HG03280 (cell line): ENCODE measurements around the gene WWC1.
"Not testable (repeated sequence)": the region's sequence is repeated elsewhere in the genome, so short reads cannot be mapped to it uniquely, and the experiment has no call there.

Source experiments
- ATAC-seq: cut with Tn5 transposase; IDR thresholded peaks from one replicate; pipeline ENCODE4 v1.9.1; 2021; ENCODE audit warnings: mild to moderate bottlenecking, moderate library complexity; ENCODE audit not compliant: unreplicated experiment

The WWC1 gene

DNA sequence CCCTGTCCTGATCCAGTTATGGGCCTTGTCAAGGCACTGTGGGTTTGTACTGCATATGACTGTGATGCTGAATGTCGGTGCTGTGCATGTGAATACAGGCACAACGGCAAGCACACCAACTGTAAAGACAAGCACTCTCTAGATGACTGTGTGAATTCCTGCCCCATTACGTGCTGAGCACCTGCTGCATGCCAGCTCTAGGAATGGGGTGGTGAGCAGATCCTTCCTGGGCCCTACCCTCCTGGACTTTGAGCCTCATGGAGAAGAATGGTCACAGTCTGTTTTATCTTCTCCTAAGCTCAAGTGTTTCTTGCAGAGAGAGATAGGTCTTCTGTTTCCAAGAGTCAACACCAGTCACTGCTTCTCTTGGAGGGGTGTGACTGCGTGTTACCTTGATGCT lies 138.9 kb downstream of the WWC1 start:
- ATAC-seq = no peak

DNA sequence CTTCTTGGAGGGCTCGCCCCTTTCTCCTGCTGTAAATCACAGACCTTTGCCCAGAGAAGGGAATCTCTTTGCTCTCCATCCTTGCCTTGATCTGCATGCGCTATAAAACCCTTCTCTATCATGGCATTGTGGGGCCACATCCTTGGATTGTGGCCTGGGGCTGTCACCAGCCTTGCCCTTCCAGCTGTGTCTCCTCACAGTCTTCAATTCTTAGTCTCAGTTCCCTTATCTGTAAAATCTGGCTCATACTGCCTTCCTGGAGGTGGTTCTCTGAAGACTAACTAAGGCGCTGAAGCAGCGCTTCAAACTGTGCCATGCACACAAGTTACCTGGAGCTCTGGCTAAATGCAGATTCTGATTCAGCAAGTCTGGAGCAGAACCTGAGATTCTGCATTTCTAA lies 141.5 kb downstream of the WWC1 start:
- ATAC-seq = peak; percentile 55

DNA sequence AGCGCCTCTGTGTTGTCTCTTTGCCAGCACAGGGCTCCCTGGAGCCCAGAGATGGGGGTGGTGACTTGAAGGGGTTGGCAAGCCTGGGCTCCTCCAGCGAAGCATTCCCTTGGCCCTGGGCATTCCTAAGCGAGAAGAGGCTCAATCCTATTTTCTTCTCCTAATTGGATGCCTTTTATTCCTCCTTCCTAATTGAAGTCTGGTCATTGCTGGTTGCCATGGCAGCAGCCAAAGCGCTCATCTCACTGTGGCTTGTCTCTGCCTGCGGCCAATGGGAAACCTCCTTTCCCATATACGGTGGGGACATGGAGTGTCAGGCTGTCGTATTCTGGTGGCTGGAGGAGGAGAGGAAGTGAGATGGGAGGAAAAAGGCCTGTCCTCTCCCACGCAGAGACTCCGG lies 142.6 kb downstream of the WWC1 start:
- no peak for ATAC-seq

DNA sequence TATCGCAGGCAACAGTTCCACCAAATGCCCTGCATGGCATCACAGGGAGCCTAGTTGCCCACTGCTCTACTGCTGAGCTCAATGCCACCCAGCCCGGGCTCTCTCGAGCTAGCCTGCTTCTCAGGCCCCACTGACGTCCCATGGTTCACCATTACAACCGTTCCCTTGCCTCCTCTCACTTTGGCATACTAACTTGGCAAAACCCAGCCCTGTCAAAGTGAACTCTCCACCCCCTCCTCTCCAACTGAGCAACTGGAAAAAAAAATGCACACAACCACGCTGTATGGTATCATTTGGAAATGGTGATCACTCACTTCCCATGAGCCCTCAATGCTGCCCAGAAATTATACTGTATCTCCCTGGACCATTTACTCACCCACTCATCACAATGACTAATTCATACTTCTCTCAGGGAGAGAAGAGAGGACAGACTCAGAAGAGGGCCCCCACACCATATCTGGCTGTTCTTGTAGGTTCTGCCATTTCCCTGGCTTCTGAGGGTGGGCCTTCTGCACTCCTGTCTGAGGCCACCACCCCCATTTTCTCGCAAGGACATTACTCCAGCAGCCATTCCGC lies 143.4 kb downstream of the WWC1 start:
- no peak for ATAC-seq

DNA sequence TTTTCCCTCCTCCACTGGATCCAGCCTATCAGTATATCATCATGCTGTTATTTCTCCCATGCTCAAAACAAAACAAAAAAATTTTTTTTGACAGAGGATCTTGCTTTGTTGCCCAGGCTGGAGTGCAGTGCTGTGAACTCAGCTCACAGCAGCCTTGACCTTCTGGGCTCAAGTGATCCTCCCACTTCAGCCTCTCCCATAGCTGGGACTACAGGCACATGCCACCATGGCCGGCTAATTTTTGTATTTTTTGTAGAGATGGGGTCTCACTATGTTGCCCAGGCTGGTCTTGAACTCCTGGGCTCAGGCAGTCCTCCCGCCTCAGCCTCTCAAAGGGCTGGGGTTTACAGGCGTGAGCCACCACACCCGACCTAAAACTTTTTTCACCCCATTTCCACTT lies 143.9 kb downstream of the WWC1 start:
- not testable (repeated sequence) for ATAC-seq

DNA sequence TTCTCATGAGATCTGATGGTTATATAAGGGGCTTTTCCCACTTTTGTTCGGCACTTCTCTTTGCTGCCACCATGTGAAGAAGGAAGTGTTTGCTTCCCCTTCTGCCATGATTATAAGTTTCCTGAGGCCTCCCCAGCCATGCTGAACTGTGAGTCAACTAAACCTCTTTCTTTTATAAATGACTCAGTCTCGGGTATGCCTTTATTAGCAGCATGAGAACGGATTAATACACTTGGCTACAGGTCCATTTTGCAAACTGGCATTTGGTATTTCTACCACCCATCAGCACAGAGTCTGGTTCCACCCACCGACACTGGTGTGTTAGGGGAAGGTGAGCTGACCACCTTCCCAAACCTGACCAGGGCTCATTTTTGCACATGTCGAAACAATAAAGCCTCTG lies 146.9 kb downstream of the WWC1 start:
- no peak for ATAC-seq

DNA sequence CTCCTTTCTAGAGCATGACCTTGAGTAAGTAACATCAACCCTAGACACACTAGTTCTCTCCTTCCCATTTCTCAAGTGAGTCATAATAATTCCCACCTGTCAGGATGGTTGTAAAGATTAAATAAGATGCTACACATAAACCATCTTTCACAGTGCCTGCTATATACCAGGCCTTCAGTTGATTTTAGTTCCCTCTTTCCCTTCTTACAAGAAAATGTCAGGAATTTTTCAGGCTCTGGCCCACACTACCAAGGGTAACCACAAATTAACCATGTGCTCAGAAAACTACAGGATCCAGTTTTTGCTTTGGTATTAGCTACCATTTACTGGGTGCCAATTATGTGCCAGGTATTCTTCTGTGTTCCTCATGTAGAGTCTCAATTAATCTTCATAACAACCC lies 152.1 kb downstream of the WWC1 start:
- no peak for ATAC-seq

DNA sequence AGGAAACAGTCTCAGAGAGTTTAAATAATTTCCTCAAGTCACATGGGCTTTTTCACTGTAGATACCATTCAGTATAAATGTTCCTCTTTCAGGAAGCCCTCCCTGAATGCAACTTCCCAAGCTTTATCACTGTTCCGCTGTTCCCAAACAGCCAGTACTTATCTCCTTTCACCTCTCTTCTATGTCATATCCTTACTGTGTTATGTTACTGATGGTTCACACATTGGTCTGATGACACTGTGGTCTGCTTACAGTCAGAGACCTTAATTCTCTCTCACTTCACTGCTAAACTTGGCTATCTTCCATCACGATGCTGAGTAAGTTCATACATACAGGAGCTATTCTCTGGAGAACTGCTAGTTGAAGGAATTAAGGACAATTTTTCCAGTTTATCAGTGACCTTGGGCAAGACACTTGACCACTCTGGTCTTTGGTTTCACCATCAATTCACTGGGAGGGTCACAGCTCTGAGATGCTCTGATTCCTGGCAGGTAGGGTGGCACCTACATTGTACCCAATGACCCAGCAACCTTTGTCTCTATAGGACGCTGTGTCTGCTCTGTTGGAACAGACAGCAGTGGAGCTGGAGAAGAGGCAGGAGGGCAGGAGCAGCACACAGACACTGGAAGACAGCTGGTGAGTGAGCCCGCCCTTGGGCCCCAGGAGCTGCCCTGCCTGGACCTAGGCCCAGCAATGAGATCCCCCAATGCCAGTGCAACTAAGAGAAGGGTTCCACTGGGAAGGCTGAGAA lies 152.7 kb downstream of the WWC1 start:
- ATAC-seq = no peak

DNA sequence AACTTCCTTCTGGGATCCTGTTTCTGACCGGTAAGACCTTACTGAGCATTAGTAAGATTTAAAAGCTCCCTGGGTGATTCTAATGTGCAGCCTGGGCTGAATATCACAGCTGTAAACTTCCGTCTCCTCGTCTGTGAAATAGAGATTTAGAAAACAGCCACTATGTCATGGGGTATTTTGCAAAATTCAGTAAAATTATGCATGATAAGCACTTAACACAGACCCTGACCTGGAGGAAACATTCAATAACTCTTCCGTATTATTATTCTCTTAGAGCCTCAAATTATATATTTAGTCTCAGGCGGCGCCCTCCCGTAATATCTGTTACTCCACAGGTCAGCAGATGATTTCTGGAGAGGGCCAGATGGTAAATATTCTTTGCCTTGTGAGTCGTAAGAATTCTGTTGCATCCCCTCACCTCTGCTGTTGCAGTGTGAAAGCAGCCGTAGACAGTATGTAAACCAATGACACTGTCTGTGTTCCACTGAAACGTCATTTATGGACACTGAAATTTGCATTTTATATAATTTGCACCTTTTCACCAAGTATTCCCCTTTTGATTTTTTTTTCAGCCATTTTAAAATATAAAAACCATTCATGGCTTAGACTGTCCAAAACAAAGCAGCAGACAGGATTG lies 155.7 kb downstream of the WWC1 start:
- ATAC-seq = no peak

DNA sequence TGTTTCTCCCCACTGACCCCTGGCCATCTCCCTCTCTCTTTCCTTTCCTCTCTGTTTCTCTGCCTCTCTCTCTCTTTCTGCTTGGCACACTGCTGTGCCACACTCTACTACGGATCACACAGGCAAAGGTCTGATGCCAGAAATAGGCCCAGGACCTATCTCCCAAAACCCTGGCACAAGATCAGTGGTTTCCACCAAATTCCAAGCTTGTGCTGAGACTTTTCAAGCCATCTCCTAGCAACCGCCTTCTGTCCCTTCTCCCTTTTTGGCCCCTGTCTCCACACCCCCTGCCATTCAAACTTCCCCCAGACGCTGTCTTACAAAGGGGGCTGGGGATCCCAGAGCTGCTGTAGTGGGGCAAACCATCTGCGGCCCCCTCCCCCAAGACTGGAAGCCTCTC lies 156.4 kb downstream of the WWC1 start:
- ATAC-seq = no peak

DNA sequence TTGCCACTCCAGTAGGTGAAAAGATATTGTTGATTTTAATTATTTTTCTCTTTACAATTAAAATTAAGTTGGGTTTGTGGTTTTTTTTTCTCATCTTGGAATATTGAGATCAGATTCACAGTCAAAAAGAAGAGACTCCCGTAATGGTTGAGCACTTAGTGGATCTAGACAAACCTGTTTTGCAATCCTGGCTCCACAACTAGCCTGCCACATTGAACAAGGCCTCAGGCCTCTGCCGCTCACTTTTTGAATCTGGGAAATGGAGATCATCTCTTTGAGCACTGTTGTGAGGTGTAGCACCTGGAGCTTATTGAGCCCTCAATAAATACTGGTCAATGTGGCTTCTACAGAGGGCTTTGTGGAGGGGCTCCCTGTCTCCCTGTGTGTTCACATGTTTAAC lies 157.7 kb downstream of the WWC1 start:
- ATAC-seq = no peak

DNA sequence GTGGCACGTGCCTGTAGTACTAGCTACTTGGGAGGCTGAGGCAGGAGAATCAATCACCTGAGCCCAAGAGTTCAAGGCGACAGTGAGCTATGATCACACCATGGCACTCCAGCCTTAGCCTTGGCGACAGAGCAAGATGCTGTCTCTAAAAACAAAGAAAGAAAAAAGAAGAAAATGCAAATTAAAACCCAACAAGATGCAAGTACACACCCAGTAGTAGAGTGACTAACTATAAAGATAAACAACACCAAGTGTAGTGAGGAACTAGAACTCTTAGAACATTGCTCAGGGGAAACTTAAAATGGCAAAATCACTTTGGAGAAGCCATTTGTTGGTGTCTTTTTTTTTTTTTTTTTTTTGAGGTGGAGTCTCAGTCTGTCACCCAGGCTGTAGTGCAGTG lies 160.1 kb downstream of the WWC1 start:
- ATAC-seq = no peak

DNA sequence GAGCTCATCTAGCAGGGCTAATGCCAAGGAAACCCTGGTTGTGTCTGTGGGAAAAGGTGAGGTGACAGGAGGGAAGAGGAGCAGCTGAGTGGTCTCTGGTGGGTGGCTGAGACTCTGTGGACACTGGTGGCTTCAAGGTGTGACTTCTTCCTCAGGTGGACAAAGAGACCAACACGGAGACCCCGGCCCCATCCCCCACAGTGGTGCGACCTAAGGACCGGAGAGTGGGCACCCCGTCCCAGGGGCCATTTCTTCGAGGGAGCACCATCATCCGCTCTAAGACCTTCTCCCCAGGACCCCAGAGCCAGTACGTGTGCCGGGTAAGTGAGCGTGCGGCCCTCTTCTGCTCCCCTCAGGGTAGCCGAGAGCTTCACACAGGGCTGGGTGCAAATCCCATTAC lies 163.8 kb downstream of the WWC1 start:
- ATAC-seq = no peak

DNA sequence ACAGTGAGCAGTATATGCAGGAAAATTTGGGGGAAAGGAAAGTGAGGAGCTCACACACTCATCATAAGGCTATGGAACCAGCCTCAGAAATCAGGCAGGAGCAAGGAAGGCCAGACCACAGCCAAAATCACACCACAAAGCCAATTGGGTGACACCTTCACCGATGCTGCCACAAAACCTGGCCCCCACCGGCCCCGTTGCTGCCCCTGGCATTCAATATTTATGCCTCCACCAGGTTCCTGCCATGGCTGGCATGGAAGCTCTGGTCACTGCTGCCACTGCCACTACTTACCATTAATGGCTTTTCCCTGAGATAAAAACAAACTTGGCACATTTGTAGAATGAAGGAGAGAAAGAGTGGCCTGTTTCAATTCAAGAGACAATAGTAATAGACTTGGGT lies 166.1 kb downstream of the WWC1 start:
- no peak for ATAC-seq

DNA sequence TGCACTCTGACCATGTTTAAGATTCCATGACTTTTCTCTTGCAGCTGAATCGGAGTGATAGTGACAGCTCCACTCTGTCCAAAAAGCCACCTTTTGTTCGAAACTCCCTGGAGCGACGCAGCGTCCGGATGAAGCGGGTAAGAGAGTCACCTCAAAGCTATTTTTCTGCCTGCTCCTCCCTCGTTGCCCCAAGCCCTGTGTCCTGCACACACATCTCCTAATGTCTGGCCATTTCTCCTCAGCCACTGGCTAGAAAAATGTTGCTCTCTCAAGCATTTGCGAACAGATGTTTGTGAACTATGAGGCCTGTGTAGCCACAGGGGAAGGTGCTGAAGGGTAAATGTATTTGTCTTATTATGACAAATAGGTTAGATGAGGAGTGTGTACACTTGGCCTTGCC lies 169.2 kb downstream of the WWC1 start:
- ATAC-seq = no peak

DNA sequence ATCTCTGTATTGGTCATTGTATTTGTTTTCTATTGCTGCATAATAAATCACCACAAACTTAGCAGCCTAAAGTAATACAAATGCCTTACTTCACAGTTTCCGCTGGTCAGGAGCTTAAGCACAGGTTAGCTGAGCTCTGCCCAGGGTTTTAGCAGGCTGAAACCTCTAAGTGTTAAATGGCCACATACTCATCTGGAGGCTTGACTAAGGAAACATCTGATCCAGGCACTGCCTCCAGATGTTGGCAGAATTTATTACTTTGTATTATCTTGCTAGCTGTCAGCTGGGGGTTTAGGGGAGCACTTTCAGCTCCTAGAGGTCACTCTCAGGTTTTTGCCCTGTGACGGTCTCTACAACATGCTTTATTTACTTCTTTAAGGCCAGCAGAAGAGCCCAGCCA lies 171.6 kb downstream of the WWC1 start:
- no peak for ATAC-seq

DNA sequence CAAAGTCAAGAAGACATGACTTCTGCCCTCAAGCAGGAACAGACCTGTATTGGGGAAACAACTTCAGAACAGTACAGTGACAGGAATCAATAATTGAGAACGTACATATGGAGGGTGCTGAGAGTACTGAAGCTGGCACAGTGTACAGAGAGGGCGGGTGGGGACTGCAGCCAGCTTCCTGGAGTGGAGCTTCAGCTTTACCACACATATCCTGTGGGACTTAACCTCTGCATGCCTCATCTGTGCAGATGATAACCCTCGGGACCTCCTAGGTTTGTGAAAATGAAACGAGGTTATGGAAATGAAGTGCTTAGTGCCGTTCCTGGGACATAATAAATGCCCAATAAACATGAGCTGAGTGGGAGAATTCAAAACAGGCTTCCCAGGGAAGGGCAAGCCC lies 172.8 kb downstream of the WWC1 start:
- ATAC-seq = no peak

DNA sequence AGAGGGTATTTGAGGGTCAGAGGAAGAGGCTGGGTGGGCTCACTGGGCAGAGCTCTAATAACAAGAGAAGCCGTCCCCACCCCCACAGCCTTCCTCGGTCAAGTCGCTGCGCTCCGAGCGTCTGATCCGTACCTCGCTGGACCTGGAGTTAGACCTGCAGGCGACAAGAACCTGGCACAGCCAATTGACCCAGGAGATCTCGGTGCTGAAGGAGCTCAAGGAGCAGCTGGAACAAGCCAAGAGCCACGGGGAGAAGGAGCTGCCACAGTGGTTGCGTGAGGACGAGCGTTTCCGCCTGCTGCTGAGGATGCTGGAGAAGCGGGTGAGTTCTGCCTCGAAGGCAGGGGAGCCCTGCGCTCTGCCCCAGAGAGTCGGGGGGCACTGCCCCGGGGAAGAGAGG lies 173.2 kb downstream of the WWC1 start:
- ATAC-seq = no peak

DNA sequence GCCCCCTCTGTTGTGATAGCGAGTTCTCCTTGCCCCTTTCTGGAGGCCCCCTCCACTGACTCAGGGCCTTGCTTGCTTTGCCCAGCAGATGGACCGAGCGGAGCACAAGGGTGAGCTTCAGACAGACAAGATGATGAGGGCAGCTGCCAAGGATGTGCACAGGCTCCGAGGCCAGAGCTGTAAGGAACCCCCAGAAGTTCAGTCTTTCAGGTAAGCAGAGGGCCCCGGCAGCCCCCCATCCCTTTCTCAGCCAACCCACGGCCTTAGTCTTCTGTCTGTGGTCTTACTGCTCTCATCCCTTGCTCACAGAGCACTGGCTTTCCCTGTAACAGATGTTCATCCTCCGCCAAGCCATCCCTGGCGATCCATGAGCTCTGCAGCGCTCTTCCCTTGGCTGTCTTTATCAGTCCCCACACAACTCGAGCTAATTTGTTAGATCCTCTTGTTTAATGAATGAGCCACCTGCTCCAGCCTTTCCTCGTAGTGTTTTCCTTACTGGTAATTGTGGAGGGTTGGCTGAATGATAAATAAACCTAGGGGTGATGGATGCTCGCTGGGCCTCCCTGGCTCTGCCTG lies 176.4 kb downstream of the WWC1 start:
- no peak for ATAC-seq

DNA sequence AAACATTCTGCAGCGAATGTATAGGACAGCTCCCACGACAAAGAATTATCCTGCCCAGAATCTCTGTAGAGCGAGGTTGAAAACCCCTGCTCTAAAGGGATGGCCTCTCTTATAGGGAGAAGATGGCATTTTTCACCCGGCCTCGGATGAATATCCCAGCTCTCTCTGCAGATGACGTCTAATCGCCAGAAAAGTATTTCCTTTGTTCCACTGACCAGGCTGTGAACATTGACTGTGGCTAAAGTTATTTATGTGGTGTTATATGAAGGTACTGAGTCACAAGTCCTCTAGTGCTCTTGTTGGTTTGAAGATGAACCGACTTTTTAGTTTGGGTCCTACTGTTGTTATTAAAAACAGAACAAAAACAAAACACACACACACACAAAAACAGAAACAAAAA lies 177.4 kb downstream of the WWC1 start:
- no peak for ATAC-seq

DNA sequence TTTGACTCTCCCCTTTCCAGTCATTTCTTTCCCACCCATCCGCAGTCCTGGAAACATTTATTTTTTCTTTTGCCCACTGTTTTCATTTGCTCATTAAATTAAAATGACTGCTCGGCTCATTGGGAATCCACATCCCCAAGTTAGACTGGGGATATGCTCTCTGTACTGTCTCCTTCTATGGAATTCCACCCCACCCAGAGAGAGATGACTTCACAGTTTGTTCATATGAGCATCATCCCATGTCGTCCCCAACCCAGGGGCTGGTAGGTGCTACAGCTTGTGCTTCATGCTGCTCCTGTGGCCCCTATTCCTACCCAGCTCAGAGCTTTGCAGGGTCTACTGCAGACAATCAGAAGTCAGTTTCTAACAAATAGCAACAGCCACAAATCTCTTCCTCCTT lies 178.4 kb downstream of the WWC1 start:
- ATAC-seq = no peak

DNA sequence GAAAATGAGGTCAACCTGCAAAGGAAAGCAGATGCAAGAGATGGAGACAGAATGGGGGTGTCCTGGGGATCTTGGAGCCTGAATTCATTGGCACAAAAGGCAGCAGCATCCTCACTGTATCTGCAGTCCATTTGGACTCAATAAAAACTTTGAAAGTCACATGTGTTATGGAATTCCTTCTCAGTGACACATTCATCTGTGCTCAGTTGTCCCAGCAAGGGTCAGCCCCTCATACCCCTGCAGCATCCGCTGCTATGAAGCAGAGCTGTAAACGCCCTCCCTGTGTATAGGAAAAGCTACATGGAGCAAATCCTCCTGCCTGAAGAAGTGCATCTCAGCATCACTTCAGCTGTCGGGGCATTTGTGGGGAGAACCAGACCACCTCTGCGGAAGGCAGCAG lies 180.3 kb downstream of the WWC1 start:
- no peak for ATAC-seq
